ENCODE data around the gene RALB.

The RALB gene

GRCh38 chr2:120319123-120319522 is 66.5 kb downstream of the RALB start:
- CTCF ChIA-PET, result interaction anchor here (0.7 kb wide), 1 partner anchor 8 kb away, joined by 4 read pairs; no protein-coding TSS in a partner anchor
- Histone ChIP-seq H3K4me3 (ENCODE audit: low read depth, low read length) (no peak overlapping the region), H3K36me3 (ENCODE audit: control insufficient read depth in 2 of 2, insufficient read depth in 1 of 2, low read length in 2 of 2) (no peaks in the 10 kb centered on the region), H3K4me1 (ENCODE audit: control insufficient read depth, insufficient read depth, low read length) (no peaks in the 10 kb centered on the region), H3K9me3 (ENCODE audit: control insufficient read depth, insufficient read depth, low read depth, low read length) (no peaks in the 10 kb centered on the region), H3K27ac (ENCODE audit: extremely low read depth, low read depth, low read length) (no peak overlapping the region)
- no peak for TF ChIP-seq ZNF169 (tag by site-specific recombination; IDR thresholded peaks at IDR 0.05)
- no peak for TF ChIP-seq KLF7 (tag by site-specific recombination; IDR thresholded peaks at IDR 0.05; ENCODE audit: borderline replicate concordance)
- no peak for TF ChIP-seq ZNF48 (tag by site-specific recombination; IDR thresholded peaks at IDR 0.05)
- TF ChIP-seq ZNF341 (tag by site-specific recombination; IDR thresholded peaks at IDR 0.05; ENCODE audit: low read depth), result no peak
- TF ChIP-seq ZNF571 (tag by site-specific recombination; IDR thresholded peaks at IDR 0.05), result no peak
- no peak for TF ChIP-seq ZNF830 (tag by site-specific recombination; IDR thresholded peaks at IDR 0.05; ENCODE audit: low read depth)
- TF ChIP-seq, protein P1, sequence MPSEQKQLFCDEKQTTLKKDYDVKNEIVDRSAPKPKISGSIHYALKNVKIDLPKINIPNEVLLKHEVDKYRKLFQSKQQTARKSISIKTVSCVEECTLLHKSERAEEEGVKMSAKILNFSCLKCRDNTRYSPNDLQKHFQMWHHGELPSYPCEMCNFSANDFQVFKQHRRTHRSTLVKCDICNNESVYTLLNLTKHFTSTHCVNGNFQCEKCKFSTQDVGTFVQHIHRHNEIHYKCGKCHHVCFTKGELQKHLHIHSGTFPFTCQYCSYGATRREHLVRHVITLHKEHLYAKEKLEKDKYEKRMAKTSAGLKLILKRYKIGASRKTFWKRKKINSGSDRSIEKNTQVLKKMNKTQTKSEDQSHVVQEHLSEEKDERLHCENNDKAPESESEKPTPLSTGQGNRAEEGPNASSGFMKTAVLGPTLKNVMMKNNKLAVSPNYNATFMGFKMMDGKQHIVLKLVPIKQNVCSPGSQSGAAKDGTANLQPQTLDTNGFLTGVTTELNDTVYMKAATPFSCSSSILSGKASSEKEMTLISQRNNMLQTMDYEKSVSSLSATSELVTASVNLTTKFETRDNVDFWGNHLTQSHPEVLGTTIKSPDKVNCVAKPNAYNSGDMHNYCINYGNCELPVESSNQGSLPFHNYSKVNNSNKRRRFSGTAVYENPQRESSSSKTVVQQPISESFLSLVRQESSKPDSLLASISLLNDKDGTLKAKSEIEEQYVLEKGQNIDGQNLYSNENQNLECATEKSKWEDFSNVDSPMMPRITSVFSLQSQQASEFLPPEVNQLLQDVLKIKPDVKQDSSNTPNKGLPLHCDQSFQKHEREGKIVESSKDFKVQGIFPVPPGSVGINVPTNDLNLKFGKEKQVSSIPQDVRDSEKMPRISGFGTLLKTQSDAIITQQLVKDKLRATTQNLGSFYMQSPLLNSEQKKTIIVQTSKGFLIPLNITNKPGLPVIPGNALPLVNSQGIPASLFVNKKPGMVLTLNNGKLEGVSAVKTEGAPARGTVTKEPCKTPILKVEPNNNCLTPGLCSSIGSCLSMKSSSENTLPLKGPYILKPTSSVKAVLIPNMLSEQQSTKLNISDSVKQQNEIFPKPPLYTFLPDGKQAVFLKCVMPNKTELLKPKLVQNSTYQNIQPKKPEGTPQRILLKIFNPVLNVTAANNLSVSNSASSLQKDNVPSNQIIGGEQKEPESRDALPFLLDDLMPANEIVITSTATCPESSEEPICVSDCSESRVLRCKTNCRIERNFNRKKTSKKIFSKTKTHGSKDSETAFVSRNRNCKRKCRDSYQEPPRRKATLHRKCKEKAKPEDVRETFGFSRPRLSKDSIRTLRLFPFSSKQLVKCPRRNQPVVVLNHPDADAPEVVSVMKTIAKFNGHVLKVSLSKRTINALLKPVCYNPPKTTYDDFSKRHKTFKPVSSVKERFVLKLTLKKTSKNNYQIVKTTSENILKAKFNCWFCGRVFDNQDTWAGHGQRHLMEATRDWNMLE (tag by site-specific recombination; conservative IDR thresholded peaks at IDR 0.05; ENCODE audit: low read depth), result no peak
- no peak for TF ChIP-seq SP3 (tag by site-specific recombination; IDR thresholded peaks at IDR 0.05)
- TF ChIP-seq ZNF521 (tag by site-specific recombination; IDR thresholded peaks at IDR 0.05), result no peak
- TF ChIP-seq ZNF2 (tag by site-specific recombination; IDR thresholded peaks at IDR 0.05), result no peak
- TF ChIP-seq KLF10 (tag by site-specific recombination; IDR thresholded peaks at IDR 0.05), result no peak
- TF ChIP-seq ZNF843 (tag by site-specific recombination; IDR thresholded peaks at IDR 0.05), result no peak
- no peak for TF ChIP-seq ZNF544 (tag by site-specific recombination; IDR thresholded peaks at IDR 0.05)
- no peak for TF ChIP-seq PATZ1 (tag by site-specific recombination; IDR thresholded peaks at IDR 0.05)
- no peak for TF ChIP-seq ZNF585B (tag by site-specific recombination; IDR thresholded peaks at IDR 0.05)
- POLR2A ChIA-PET, result no interaction called here

GRCh38 chr2:120319686-120320317 is 67.2 kb downstream of the RALB start:
- Histone ChIP-seq H3K36me3 (ENCODE audit: control insufficient read depth in 2 of 2, insufficient read depth in 1 of 2, low read length in 2 of 2) (no peaks in the 10 kb centered on the region), H3K27ac (ENCODE audit: extremely low read depth, low read depth, low read length) (no peak overlapping the region), H3K9me3 (ENCODE audit: control insufficient read depth, insufficient read depth, low read depth, low read length) (no peaks in the 10 kb centered on the region), H3K4me1 (ENCODE audit: control insufficient read depth, insufficient read depth, low read length) (no peaks in the 10 kb centered on the region), H3K4me3 (ENCODE audit: low read depth, low read length) (no peak overlapping the region)
- POLR2A ChIA-PET, result no interaction called here
- CTCF ChIA-PET, result no interaction called here
- TF ChIP-seq HOXA7 (CRISPR knock-in tag; IDR thresholded peaks at IDR 0.05; ENCODE audit: borderline replicate concordance) (no peak), RBAK (tag by site-specific recombination; IDR thresholded peaks at IDR 0.05) (no peak), ZIC2 (tag by site-specific recombination; IDR thresholded peaks at IDR 0.05) (no peak), ZNF747 (tag by site-specific recombination; IDR thresholded peaks at IDR 0.05) (no peak), ZNF184 (tag by site-specific recombination; IDR thresholded peaks at IDR 0.05) (no peak), ZNF121 (tag by site-specific recombination; IDR thresholded peaks at IDR 0.05) (no peak), ZNF785 (tag by site-specific recombination; IDR thresholded peaks at IDR 0.05) (no peak), ZNF354C (tag by site-specific recombination; IDR thresholded peaks at IDR 0.05; ENCODE audit: borderline replicate concordance, low read depth) (no peak)
- TF ChIP-seq, protein P1 (tag by site-specific recombination; conservative IDR thresholded peaks at IDR 0.05; ENCODE audit: low read depth), result no peak
- TF ChIP-seq, protein P2, sequence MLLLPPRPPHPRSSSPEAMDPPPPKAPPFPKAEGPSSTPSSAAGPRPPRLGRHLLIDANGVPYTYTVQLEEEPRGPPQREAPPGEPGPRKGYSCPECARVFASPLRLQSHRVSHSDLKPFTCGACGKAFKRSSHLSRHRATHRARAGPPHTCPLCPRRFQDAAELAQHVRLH (tag by site-specific recombination; IDR thresholded peaks at IDR 0.05), result no peak

Measured in HEK293 (cell line).